Body of pancreas (tissue), 4 donors: ENCODE results near the gene IL4R.

Experiments
- POLR2A ChIP-seq, 3 donors: fragments of 450-650 bp; IDR thresholded peaks; one replicate each; pipeline ENCODE4 v1.6.1; 2016; ENCODE audit warnings: antibody characterized with exemption in 3 of 3, mild to moderate bottlenecking in 2 of 3
- TF ChIP-seq, protein P1 (sequence below), 7 experiments: fragments of 450-650 bp in 4 of 7; fragments of 200-600 bp in 3 of 7; sonication (generic) in 3 of 7; IDR thresholded peaks; one replicate each; pipeline ENCODE4 v1.5.1; 2016 to 2019; ENCODE audit warnings: antibody characterized with exemption in 7 of 7

DNA sequence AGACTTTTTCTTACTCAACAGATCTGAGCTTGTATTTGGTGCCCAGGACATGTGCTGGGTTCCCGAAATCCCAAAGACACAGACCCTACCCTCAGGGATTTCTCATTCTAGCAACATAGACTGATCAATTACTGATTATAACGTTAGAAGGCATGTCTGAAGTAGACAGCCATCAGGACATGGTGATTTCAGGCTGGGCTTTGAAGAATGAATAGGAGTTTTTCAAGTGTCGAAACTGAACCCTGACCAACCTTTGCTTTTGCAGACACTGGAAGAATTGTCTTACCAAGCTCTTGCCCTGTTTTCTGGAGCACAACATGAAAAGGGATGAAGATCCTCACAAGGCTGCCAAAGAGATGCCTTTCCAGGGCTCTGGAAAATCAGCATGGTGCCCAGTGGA is 48.2 kb downstream of the IL4R start:
- TF ChIP-seq, protein P1, sequence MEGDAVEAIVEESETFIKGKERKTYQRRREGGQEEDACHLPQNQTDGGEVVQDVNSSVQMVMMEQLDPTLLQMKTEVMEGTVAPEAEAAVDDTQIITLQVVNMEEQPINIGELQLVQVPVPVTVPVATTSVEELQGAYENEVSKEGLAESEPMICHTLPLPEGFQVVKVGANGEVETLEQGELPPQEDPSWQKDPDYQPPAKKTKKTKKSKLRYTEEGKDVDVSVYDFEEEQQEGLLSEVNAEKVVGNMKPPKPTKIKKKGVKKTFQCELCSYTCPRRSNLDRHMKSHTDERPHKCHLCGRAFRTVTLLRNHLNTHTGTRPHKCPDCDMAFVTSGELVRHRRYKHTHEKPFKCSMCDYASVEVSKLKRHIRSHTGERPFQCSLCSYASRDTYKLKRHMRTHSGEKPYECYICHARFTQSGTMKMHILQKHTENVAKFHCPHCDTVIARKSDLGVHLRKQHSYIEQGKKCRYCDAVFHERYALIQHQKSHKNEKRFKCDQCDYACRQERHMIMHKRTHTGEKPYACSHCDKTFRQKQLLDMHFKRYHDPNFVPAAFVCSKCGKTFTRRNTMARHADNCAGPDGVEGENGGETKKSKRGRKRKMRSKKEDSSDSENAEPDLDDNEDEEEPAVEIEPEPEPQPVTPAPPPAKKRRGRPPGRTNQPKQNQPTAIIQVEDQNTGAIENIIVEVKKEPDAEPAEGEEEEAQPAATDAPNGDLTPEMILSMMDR (IDR thresholded peaks at IDR 0.05) = no peak
- no peak for TF ChIP-seq POLR2A (IDR thresholded peaks at IDR 0.05)
